Measurements from ENCODE around the gene DGAT2. TPM values are rescaled to one million over a fixed set of nuclear protein-coding genes. Genes with fewer than 3 reads are reported as not detected.

Gene DGAT2
- total RNA-seq, 1 donor from 2014 or later: 26.0 TPM

- TF ChIP-seq POLR2AphosphoS5 (IDR thresholded peaks at IDR 0.05; ENCODE audit: insufficient read depth in 1 of 2, low read depth in 1 of 2): no peak
- no peak for TF ChIP-seq POLR2A (IDR thresholded peaks at IDR 0.05)
- TF ChIP-seq CTCF (IDR thresholded peaks at IDR 0.05): no peak
- Histone ChIP-seq H3K27ac (no peak overlapping the region), H3K4me1 (peaks cover 6% of the 10 kb centered on the region), H3K36me3 (no peaks in the 10 kb centered on the region), H3K27me3 (no peaks in the 10 kb centered on the region), H3K4me3 (no peak overlapping the region), H3K9me3 (no peaks in the 10 kb centered on the region)
- intact Hi-C loops (cut with DNase I): no loop called here
- no peak for DNase-seq (ENCODE audit: extremely low spot score in 2 of 2)
Measured at GRCh38 chr11:75773595-75774353, 5.2 kb downstream of the DGAT2 start.

GRCh38 chr11:75775056-75775455 is 6.5 kb downstream of the DGAT2 start:
- intact Hi-C loops (cut with DNase I): no loop called here
- Histone ChIP-seq H3K27ac (no peak overlapping the region), H3K4me1 (no peaks in the 10 kb centered on the region), H3K9me3 (no peaks in the 10 kb centered on the region), H3K27me3 (no peaks in the 10 kb centered on the region), H3K4me3 (no peak overlapping the region), H3K36me3 (no peaks in the 10 kb centered on the region)
- TF ChIP-seq POLR2AphosphoS5 (IDR thresholded peaks at IDR 0.05; ENCODE audit: insufficient read depth in 1 of 2, low read depth in 1 of 2): no peak
- TF ChIP-seq POLR2A (IDR thresholded peaks at IDR 0.05): no peak
- TF ChIP-seq CTCF (IDR thresholded peaks at IDR 0.05): no peak
- DNase-seq (ENCODE audit: extremely low spot score in 2 of 2): no peak

GRCh38 chr11:75776546-75776945 is 8.0 kb downstream of the DGAT2 start:
- no peaks in the 10 kb centered on the region for H3K27me3 ChIP-seq
- H3K4me1 ChIP-seq: no peaks in the 10 kb centered on the region
- no peak for DNase-seq (ENCODE audit: extremely low spot score in 2 of 2)
- H3K9me3 ChIP-seq: no peaks in the 10 kb centered on the region
- H3K27ac ChIP-seq: no peak overlapping the region
- H3K4me3 ChIP-seq: no peak overlapping the region
- TF ChIP-seq POLR2A (IDR thresholded peaks at IDR 0.05): no peak
- no peak for TF ChIP-seq POLR2AphosphoS5 (IDR thresholded peaks at IDR 0.05; ENCODE audit: insufficient read depth in 1 of 2, low read depth in 1 of 2)
- no peak for TF ChIP-seq CTCF (IDR thresholded peaks at IDR 0.05)
- no peaks in the 10 kb centered on the region for H3K36me3 ChIP-seq
- intact Hi-C loops (cut with DNase I): no loop called here

- no peak for TF ChIP-seq CTCF (IDR thresholded peaks at IDR 0.05)
- TF ChIP-seq POLR2A (IDR thresholded peaks at IDR 0.05): no peak
- TF ChIP-seq POLR2AphosphoS5 (IDR thresholded peaks at IDR 0.05; ENCODE audit: insufficient read depth in 1 of 2, low read depth in 1 of 2): no peak
- no peak for DNase-seq (ENCODE audit: extremely low spot score in 2 of 2)
Measured at GRCh38 chr11:75777461-75778110, 9.0 kb downstream of the DGAT2 start.

GRCh38 chr11:75778962-75779361 is 10.4 kb downstream of the DGAT2 start:
- TF ChIP-seq CTCF (IDR thresholded peaks at IDR 0.05) (no peak), POLR2AphosphoS5 (IDR thresholded peaks at IDR 0.05; ENCODE audit: insufficient read depth in 1 of 2, low read depth in 1 of 2) (no peak)
- intact Hi-C loops (cut with DNase I): no loop called here

More at GRCh38 chr11:75777461-75778110, 9.0 kb downstream of the DGAT2 start:
- Histone ChIP-seq H3K36me3 (no peaks in the 10 kb centered on the region), H3K27ac (no peak overlapping the region), H3K4me3 (no peak overlapping the region), H3K9me3 (no peaks in the 10 kb centered on the region), H3K4me1 (no peaks in the 10 kb centered on the region), H3K27me3 (no peaks in the 10 kb centered on the region)
- intact Hi-C loops (cut with DNase I): no loop called here

More at GRCh38 chr11:75778962-75779361, 10.4 kb downstream of the DGAT2 start:
- DNase-seq (ENCODE audit: extremely low spot score in 2 of 2): no peak
- no peak overlapping the region for H3K27ac ChIP-seq
- H3K9me3 ChIP-seq: no peaks in the 10 kb centered on the region
- no peaks in the 10 kb centered on the region for H3K36me3 ChIP-seq
- H3K4me3 ChIP-seq: no peak overlapping the region
- no peaks in the 10 kb centered on the region for H3K27me3 ChIP-seq
- H3K4me1 ChIP-seq: no peaks in the 10 kb centered on the region

Measured in vagina (tissue), 2 donors.